GM23338 (cell line): Measurements from ENCODE around the gene PLD1. TPM values are rescaled to one million over a fixed set of nuclear protein-coding genes. Genes with fewer than 3 reads are reported as not detected.

ENCODE experiments used
- ATAC-seq: fragments of 200-7000 bp; cut with Tn5 transposase; 3 replicates; pipeline ENCODE4 v1.9.1; 2020
- DNase-seq: peaks from one replicate; pipeline ENCODE4 v3.0.0-alpha.2; 2015; ENCODE audit warnings: low spot score
- H2AFZ ChIP-seq: fragments of 200-600 bp; sonication (generic); 2 replicates; pipeline ENCODE4 v1.8.0; 2016; ENCODE audit warnings: antibody characterized with exemption, mild to moderate bottlenecking, moderate library complexity
- H3F3A ChIP-seq: fragments of 200-600 bp; sonication (generic); replicated peaks from 2 replicates; pipeline ENCODE4 v1.8.0; 2017; ENCODE audit warnings: antibody characterized with exemption, mixed run types, low read depth
- H3K27ac ChIP-seq: fragments of 200-600 bp; sonication (generic); 2 replicates; pipeline ENCODE4 v1.6.1; 2016; ENCODE audit warnings: low read depth
- H3K27me3 ChIP-seq: fragments of 200-600 bp; sonication (generic); 2 replicates; pipeline ENCODE4 v1.8.0; 2016; ENCODE audit warnings: mild to moderate bottlenecking, mixed run types, moderate library complexity; ENCODE audit not compliant: insufficient read depth
- H3K36me3 ChIP-seq: fragments of 200-600 bp; sonication (generic); 2 replicates; pipeline ENCODE4 v1.8.0; 2016; ENCODE audit warnings: mild to moderate bottlenecking; ENCODE audit not compliant: insufficient read depth
- H3K4me1 ChIP-seq: fragments of 200-600 bp; sonication (generic); 2 replicates; pipeline ENCODE4 v1.8.0; 2016; ENCODE audit warnings: mild to moderate bottlenecking, moderate library complexity; ENCODE audit not compliant: insufficient read depth
- H3K4me2 ChIP-seq: fragments of 200-600 bp; sonication (generic); 2 replicates; pipeline ENCODE4 v1.7.1; 2017; ENCODE audit warnings: mixed run types
- H3K4me3 ChIP-seq: fragments of 200-600 bp; sonication (generic); 2 replicates; pipeline ENCODE4 v1.6.1; 2016; ENCODE audit warnings: mixed run types
- H3K79me2 ChIP-seq: fragments of 200-600 bp; sonication (generic); replicated peaks from 2 replicates; pipeline ENCODE4 v1.8.0; 2017; ENCODE audit warnings: mild to moderate bottlenecking; ENCODE audit not compliant: insufficient read depth
- H3K9me2 ChIP-seq: fragments of 200-600 bp; sonication (generic); 2 replicates; pipeline ENCODE4 v1.8.0; 2017; ENCODE audit not compliant: insufficient read depth
- H4K20me1 ChIP-seq: fragments of 200-600 bp; sonication (generic); replicated peaks from 2 replicates; pipeline ENCODE4 v1.8.0; 2017; ENCODE audit warnings: mild to moderate bottlenecking; ENCODE audit not compliant: insufficient read depth
- H3K27ac Mint-ChIP-seq: 2 replicates; pipeline ENCODE4 v1.8.0; 2020; ENCODE audit warnings: inconsistent platforms, mild to moderate bottlenecking, moderate library complexity, mixed read lengths
- H3K27me3 Mint-ChIP-seq: 3 replicates; pipeline ENCODE4 v1.8.0; 2022; ENCODE audit warnings: low read depth, mild to moderate bottlenecking, moderate library complexity, mixed read lengths, inconsistent platforms; ENCODE audit not compliant: insufficient read depth, poor library complexity
- H3K36me3 Mint-ChIP-seq: 3 replicates; pipeline ENCODE4 v1.8.0; 2021; ENCODE audit warnings: low read depth, mild to moderate bottlenecking, inconsistent platforms, moderate library complexity, mixed read lengths
- H3K4me1 Mint-ChIP-seq: 3 replicates; pipeline ENCODE4 v1.8.0; 2020; ENCODE audit warnings: mild to moderate bottlenecking, inconsistent platforms, mixed read lengths
- H3K4me3 Mint-ChIP-seq: 3 replicates; pipeline ENCODE4 v1.8.0; 2021; ENCODE audit warnings: moderate library complexity, mild to moderate bottlenecking, inconsistent platforms, mixed read lengths
- H3K9me3 Mint-ChIP-seq: 3 replicates; pipeline ENCODE4 v1.8.0; 2020; ENCODE audit warnings: moderate library complexity, mild to moderate bottlenecking, inconsistent platforms, mixed read lengths
- CREB1 ChIP-seq: fragments of 250-450 bp; sonication (Bioruptor Pico); IDR thresholded peaks from 2 replicates; pipeline ENCODE4 v1.5.0; 2020; ENCODE audit warnings: low read depth, mild to moderate bottlenecking, moderate library complexity
- EZH2 ChIP-seq: fragments of 200-600 bp; sonication (generic); IDR thresholded peaks from one replicate; pipeline ENCODE4 v1.8.0; 2017; ENCODE audit warnings: antibody characterized with exemption, mild to moderate bottlenecking, low read depth; ENCODE audit not compliant: unreplicated experiment
- EZH2phosphoT487 ChIP-seq: fragments of 200-600 bp; sonication (generic); IDR thresholded peaks from one replicate; pipeline ENCODE4 v1.8.1; 2018; ENCODE audit warnings: antibody characterized with exemption; ENCODE audit not compliant: unreplicated experiment
- JUNB ChIP-seq: IDR thresholded peaks from one replicate; pipeline ENCODE4 v1.6.1; 2016; ENCODE audit warnings: antibody characterized with exemption; ENCODE audit not compliant: unreplicated experiment
- NANOG ChIP-seq: IDR thresholded peaks from 2 replicates; pipeline ENCODE4 v1.6.1; 2016; ENCODE audit warnings: antibody characterized with exemption, borderline replicate concordance
- POLR2AphosphoS5 ChIP-seq: IDR thresholded peaks from 2 replicates; pipeline ENCODE4 v1.6.1; 2016; ENCODE audit warnings: antibody characterized with exemption, low read depth
- STAT1 ChIP-seq: IDR thresholded peaks from one replicate; pipeline ENCODE4 v1.6.1; 2016; ENCODE audit warnings: antibody characterized with exemption; ENCODE audit not compliant: unreplicated experiment
- ZNF114 ChIP-seq: fragments of 250-450 bp; sonication (Bioruptor Pico); IDR thresholded peaks from 2 replicates; pipeline ENCODE4 v1.5.0; 2020; ENCODE audit warnings: mild to moderate bottlenecking, moderate library complexity
- ZNF331 ChIP-seq: fragments of 250-450 bp; sonication (Bioruptor Pico); IDR thresholded peaks from 2 replicates; pipeline ENCODE4 v1.5.0; 2020; ENCODE audit warnings: low read depth, mild to moderate bottlenecking, moderate library complexity
- polyA plus RNA-seq: library from polyadenylated mRNA; unstranded; fragments of >200 nt; fragmentation: Nextera tagmentation; extraction: Ambion mirVana; gene quantifications from 2 replicates; pipeline ENCODE4 v1.2.1, GENCODE V29; 2016
- total RNA-seq: library from RNA; depleted of rRNA; stranded (reverse); fragments of >200 nt; shearing (Covaris generic); gene quantifications from 2 replicates; pipeline ENCODE4 v1.2.3, GENCODE V29; 2014
- TF ChIP-seq, protein P1 (sequence below): fragments of 250-450 bp; sonication (Bioruptor Pico); IDR thresholded peaks from 2 replicates; pipeline ENCODE4 v1.5.0; 2020; ENCODE audit warnings: mild to moderate bottlenecking, moderate library complexity
- TF ChIP-seq, protein P2 (sequence below), 2 experiments: fragments of 200-600 bp in 1 of 2; sonication (generic) in 1 of 2; conservative IDR thresholded peaks; 2 replicates each; pipeline versions ENCODE4 v1.5.1 to v1.6.1; 2016 to 2017; ENCODE audit warnings: antibody characterized with exemption in 2 of 2, low read depth in 2 of 2, mild to moderate bottlenecking in 2 of 2, moderate library complexity in 1 of 2
- TF ChIP-seq, protein P3 (sequence below): IDR thresholded peaks from one replicate; pipeline ENCODE4 v1.6.1; 2018; ENCODE audit warnings: antibody characterized with exemption; ENCODE audit not compliant: unreplicated experiment
- TF ChIP-seq, protein P4 (sequence below): IDR thresholded peaks from 2 replicates; pipeline ENCODE4 v1.6.1; 2016; ENCODE audit warnings: antibody characterized with exemption

PLD1 gene
- total and polyA plus RNA-seq, 2 experiments from 2014 or later, result 1.4 to 2.2 TPM

DNA sequence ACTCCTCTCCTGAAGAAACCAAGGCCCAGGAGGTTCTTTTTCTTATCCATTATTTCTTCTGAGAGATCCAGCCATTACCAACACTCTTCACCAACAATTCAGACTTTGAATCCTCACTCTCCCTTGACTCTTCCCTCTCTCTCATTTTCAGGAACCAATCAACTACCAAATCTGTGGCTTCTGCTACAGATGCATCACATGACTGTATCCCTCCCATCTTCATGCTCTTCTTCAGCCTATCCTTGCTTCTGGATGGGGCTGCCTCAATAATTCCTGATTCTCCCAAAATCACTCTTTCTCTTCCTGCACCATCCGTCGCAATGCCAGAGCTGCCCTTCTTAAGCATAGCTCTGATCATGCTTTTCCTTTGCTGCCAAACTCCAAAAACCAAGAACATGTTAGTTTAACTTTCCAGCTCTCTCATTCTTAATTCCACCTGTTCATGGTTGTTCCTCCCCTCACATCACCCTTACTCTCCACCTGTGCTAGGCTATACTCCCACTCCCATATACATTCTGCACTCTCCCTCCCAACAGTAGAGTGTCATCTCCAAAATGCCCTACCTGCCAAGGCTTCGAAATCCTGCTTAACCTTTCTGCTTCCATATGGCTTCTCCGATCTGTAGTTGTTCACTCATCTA is 13.5 kb downstream of the PLD1 start:
- ATAC-seq, result no peak
- Histone ChIP-seq H3K4me2 (peak overlapping the region; percentile 9; the same call in 1 of the 2 replicates), H3K27ac (no peak overlapping the region), H3K9me2 (peaks cover 12% of the 10 kb centered on the region), H3K79me2 (no peaks in the 10 kb centered on the region), H3K4me3 (no peak overlapping the region), H3K27me3 (no peaks in the 10 kb centered on the region), H3K36me3 (no peaks in the 10 kb centered on the region), H2AFZ (no peak overlapping the region), H4K20me1 (no peaks in the 10 kb centered on the region), H3F3A (no peaks in the 10 kb centered on the region), H3K4me1 (peaks cover 19% of the 10 kb centered on the region)
- DNase-seq, result no peak
- TF ChIP-seq ZNF331, result no peak
- no peak for TF ChIP-seq EZH2
- TF ChIP-seq, protein P1, sequence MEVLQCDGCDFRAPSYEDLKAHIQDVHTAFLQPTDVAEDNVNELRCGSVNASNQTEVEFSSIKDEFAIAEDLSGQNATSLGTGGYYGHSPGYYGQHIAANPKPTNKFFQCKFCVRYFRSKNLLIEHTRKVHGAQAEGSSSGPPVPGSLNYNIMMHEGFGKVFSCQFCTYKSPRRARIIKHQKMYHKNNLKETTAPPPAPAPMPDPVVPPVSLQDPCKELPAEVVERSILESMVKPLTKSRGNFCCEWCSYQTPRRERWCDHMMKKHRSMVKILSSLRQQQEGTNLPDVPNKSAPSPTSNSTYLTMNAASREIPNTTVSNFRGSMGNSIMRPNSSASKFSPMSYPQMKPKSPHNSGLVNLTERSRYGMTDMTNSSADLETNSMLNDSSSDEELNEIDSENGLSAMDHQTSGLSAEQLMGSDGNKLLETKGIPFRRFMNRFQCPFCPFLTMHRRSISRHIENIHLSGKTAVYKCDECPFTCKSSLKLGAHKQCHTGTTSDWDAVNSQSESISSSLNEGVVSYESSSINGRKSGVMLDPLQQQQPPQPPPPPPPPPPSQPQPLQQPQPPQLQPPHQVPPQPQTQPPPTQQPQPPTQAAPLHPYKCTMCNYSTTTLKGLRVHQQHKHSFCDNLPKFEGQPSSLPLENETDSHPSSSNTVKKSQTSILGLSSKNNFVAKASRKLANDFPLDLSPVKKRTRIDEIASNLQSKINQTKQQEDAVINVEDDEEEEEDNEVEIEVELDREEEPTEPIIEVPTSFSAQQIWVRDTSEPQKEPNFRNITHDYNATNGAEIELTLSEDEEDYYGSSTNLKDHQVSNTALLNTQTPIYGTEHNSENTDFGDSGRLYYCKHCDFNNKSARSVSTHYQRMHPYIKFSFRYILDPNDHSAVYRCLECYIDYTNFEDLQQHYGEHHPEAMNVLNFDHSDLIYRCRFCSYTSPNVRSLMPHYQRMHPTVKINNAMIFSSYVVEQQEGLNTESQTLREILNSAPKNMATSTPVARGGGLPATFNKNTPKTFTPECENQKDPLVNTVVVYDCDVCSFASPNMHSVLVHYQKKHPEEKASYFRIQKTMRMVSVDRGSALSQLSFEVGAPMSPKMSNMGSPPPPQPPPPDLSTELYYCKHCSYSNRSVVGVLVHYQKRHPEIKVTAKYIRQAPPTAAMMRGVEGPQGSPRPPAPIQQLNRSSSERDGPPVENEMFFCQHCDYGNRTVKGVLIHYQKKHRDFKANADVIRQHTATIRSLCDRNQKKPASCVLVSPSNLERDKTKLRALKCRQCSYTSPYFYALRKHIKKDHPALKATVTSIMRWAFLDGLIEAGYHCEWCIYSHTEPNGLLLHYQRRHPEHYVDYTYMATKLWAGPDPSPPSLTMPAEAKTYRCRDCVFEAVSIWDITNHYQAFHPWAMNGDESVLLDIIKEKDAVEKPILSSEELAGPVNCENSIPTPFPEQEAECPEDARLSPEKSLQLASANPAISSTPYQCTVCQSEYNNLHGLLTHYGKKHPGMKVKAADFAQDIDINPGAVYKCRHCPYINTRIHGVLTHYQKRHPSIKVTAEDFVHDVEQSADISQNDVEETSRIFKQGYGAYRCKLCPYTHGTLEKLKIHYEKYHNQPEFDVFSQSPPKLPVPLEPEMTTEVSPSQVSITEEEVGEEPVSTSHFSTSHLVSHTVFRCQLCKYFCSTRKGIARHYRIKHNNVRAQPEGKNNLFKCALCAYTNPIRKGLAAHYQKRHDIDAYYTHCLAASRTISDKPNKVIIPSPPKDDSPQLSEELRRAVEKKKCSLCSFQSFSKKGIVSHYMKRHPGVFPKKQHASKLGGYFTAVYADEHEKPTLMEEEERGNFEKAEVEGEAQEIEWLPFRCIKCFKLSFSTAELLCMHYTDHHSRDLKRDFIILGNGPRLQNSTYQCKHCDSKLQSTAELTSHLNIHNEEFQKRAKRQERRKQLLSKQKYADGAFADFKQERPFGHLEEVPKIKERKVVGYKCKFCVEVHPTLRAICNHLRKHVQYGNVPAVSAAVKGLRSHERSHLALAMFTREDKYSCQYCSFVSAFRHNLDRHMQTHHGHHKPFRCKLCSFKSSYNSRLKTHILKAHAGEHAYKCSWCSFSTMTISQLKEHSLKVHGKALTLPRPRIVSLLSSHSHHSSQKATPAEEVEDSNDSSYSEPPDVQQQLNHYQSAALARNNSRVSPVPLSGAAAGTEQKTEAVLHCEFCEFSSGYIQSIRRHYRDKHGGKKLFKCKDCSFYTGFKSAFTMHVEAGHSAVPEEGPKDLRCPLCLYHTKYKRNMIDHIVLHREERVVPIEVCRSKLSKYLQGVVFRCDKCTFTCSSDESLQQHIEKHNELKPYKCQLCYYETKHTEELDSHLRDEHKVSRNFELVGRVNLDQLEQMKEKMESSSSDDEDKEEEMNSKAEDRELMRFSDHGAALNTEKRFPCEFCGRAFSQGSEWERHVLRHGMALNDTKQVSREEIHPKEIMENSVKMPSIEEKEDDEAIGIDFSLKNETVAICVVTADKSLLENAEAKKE, result no peak
- no peak for TF ChIP-seq ZNF114 (CRISPR knock-in tag)
- TF ChIP-seq STAT1, result no peak
- TF ChIP-seq, protein P2, sequence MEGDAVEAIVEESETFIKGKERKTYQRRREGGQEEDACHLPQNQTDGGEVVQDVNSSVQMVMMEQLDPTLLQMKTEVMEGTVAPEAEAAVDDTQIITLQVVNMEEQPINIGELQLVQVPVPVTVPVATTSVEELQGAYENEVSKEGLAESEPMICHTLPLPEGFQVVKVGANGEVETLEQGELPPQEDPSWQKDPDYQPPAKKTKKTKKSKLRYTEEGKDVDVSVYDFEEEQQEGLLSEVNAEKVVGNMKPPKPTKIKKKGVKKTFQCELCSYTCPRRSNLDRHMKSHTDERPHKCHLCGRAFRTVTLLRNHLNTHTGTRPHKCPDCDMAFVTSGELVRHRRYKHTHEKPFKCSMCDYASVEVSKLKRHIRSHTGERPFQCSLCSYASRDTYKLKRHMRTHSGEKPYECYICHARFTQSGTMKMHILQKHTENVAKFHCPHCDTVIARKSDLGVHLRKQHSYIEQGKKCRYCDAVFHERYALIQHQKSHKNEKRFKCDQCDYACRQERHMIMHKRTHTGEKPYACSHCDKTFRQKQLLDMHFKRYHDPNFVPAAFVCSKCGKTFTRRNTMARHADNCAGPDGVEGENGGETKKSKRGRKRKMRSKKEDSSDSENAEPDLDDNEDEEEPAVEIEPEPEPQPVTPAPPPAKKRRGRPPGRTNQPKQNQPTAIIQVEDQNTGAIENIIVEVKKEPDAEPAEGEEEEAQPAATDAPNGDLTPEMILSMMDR (conservative IDR thresholded peaks at IDR 0.05; ENCODE audit: low read depth in 2 of 2), result no peak
- no peak for TF ChIP-seq EZH2phosphoT487
- no peak for TF ChIP-seq JUNB
- no peak for TF ChIP-seq POLR2AphosphoS5
- TF ChIP-seq, protein P3, sequence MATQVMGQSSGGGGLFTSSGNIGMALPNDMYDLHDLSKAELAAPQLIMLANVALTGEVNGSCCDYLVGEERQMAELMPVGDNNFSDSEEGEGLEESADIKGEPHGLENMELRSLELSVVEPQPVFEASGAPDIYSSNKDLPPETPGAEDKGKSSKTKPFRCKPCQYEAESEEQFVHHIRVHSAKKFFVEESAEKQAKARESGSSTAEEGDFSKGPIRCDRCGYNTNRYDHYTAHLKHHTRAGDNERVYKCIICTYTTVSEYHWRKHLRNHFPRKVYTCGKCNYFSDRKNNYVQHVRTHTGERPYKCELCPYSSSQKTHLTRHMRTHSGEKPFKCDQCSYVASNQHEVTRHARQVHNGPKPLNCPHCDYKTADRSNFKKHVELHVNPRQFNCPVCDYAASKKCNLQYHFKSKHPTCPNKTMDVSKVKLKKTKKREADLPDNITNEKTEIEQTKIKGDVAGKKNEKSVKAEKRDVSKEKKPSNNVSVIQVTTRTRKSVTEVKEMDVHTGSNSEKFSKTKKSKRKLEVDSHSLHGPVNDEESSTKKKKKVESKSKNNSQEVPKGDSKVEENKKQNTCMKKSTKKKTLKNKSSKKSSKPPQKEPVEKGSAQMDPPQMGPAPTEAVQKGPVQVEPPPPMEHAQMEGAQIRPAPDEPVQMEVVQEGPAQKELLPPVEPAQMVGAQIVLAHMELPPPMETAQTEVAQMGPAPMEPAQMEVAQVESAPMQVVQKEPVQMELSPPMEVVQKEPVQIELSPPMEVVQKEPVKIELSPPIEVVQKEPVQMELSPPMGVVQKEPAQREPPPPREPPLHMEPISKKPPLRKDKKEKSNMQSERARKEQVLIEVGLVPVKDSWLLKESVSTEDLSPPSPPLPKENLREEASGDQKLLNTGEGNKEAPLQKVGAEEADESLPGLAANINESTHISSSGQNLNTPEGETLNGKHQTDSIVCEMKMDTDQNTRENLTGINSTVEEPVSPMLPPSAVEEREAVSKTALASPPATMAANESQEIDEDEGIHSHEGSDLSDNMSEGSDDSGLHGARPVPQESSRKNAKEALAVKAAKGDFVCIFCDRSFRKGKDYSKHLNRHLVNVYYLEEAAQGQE, result no peak
- TF ChIP-seq, protein P4, sequence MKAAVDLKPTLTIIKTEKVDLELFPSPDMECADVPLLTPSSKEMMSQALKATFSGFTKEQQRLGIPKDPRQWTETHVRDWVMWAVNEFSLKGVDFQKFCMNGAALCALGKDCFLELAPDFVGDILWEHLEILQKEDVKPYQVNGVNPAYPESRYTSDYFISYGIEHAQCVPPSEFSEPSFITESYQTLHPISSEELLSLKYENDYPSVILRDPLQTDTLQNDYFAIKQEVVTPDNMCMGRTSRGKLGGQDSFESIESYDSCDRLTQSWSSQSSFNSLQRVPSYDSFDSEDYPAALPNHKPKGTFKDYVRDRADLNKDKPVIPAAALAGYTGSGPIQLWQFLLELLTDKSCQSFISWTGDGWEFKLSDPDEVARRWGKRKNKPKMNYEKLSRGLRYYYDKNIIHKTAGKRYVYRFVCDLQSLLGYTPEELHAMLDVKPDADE, result no peak
- no peak for TF ChIP-seq NANOG
- TF ChIP-seq CREB1, result no peak
- no peak overlapping the region for H3K4me3 Mint-ChIP-seq
- no peaks in the 10 kb centered on the region for H3K36me3 Mint-ChIP-seq
- no peaks in the 10 kb centered on the region for H3K9me3 Mint-ChIP-seq
- H3K4me1 Mint-ChIP-seq, result peaks cover 17% of the 10 kb centered on the region
- no peak overlapping the region for H3K27ac Mint-ChIP-seq
- peaks cover 6% of the 10 kb centered on the region for H3K27me3 Mint-ChIP-seq
